Kasumi-1 (cell line): Measurements from ENCODE around the gene ARHGAP24.
"Not testable (repeated sequence)": the region's sequence is repeated elsewhere in the genome, so short reads cannot be mapped to it uniquely, and the experiment has no call there.

Experiments used
- DNase-seq, 2 experiments: peaks; one replicate each; lab custom pipeline; 2025; lab: John Stamatoyannopoulos, UW

Gene ARHGAP24

GRCh38 chr4:85656759-85657505 lies 182.0 kb downstream of the ARHGAP24 start:
- DNase-seq, result peak in 1 of 2 experiments; percentile 6

GRCh38 chr4:85658766-85659439 lies 184.0 kb downstream of the ARHGAP24 start:
- no peak for DNase-seq

- peak; percentile 31 to 34 for DNase-seq
These were observed 184.8 kb downstream of the ARHGAP24 start for GRCh38 chr4:85659610-85660218.

- not testable (repeated sequence) for DNase-seq
These were observed 191.7 kb downstream of the ARHGAP24 start for GRCh38 chr4:85666625-85667024.

- DNase-seq, result peak; percentile 49 to 62
These were observed 194.3 kb downstream of the ARHGAP24 start for GRCh38 chr4:85669204-85669603.

- no peak for DNase-seq
These were observed 195.1 kb downstream of the ARHGAP24 start for GRCh38 chr4:85669992-85670548.

- no peak for DNase-seq
These were observed 196.2 kb downstream of the ARHGAP24 start for GRCh38 chr4:85671120-85671519.

- DNase-seq, result peak; percentile 28 to 38
These were observed 197.2 kb downstream of the ARHGAP24 start for GRCh38 chr4:85672116-85672515.

- peak; percentile 10 to 44 for DNase-seq
These were observed 198.0 kb downstream of the ARHGAP24 start for GRCh38 chr4:85672959-85673358.

GRCh38 chr4:85673540-85673939 lies 198.6 kb downstream of the ARHGAP24 start:
- no peak for DNase-seq

GRCh38 chr4:85675076-85676049 lies 200.4 kb downstream of the ARHGAP24 start:
- no peak for DNase-seq

- no peak for DNase-seq
These were observed 201.1 kb downstream of the ARHGAP24 start for GRCh38 chr4:85676050-85676425.

- DNase-seq, result no peak
These were observed 202.1 kb downstream of the ARHGAP24 start for GRCh38 chr4:85676850-85677590.

GRCh38 chr4:85681221-85681657 lies 206.3 kb downstream of the ARHGAP24 start:
- DNase-seq, result peak; percentile 73 to 75

- DNase-seq, result no peak
These were observed 207.0 kb downstream of the ARHGAP24 start for GRCh38 chr4:85681921-85682320.

GRCh38 chr4:85682391-85682790 lies 207.4 kb downstream of the ARHGAP24 start:
- no peak for DNase-seq

- DNase-seq, result no peak
These were observed 209.7 kb downstream of the ARHGAP24 start for GRCh38 chr4:85684676-85685075.

- DNase-seq, result peak in 1 of 2 experiments; percentile 6
These were observed 211.4 kb downstream of the ARHGAP24 start for GRCh38 chr4:85686398-85686797.

GRCh38 chr4:85688055-85688740 lies 213.2 kb downstream of the ARHGAP24 start:
- DNase-seq, result no peak

- no peak for DNase-seq
These were observed 221.7 kb downstream of the ARHGAP24 start for GRCh38 chr4:85696661-85697060.
